GM12892 (cell line): ENCODE measurements around the gene WWC2.
"Not testable (repeated sequence)": the region's sequence is repeated elsewhere in the genome, so short reads cannot be mapped to it uniquely, and the experiment has no call there.

Experiments used
- DNase-seq: peaks from one replicate; pipeline ENCODE4 v3.0.0; 2011; ENCODE audit not compliant: insufficient read length
- FAIRE-seq: peaks from 2 replicates; lab custom pipeline; 2011; peaks lifted over from hg19 to GRCh38; lab: Jason Lieb, UNC
- POLR2A ChIP-seq: IDR thresholded peaks from 2 replicates; pipeline ENCODE4 v1.6.1; 2011; ENCODE audit warnings: low read depth, low read length, control low read depth
- POLR2AphosphoS5 ChIP-seq: IDR thresholded peaks from 2 replicates; pipeline ENCODE4 v1.6.1; 2011; ENCODE audit warnings: low read depth, low read length, control low read depth
- TAF1 ChIP-seq: IDR thresholded peaks from 2 replicates; pipeline ENCODE4 v1.6.1; 2011; ENCODE audit warnings: low read depth, mild to moderate bottlenecking, control low read depth, low read length, borderline replicate concordance

Gene WWC2

DNA sequence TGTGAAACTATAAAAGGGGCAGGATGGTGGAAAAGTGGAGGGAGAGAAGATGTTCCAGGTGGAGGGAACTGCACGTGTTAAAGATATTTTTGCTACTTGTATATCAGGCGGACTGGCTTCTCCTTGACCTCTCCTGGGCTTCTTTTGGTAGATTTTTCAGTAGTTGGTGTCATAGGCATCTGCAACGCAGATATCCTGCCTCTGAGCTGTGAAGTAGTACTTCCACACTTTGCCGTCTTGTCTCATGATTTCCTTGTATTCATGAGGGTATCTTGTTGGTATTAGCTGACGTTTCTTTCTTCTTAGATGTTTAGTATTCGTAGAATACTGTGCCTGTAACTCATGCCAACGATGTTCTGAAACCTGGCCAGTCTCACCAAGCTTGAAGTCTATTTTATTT lies 81.0 kb downstream of the WWC2 start:
- DNase-seq (no peak), FAIRE-seq (no peak)
- no peak for TF ChIP-seq POLR2AphosphoS5
- TF ChIP-seq POLR2A, result no peak
- TF ChIP-seq TAF1, result no peak

DNA sequence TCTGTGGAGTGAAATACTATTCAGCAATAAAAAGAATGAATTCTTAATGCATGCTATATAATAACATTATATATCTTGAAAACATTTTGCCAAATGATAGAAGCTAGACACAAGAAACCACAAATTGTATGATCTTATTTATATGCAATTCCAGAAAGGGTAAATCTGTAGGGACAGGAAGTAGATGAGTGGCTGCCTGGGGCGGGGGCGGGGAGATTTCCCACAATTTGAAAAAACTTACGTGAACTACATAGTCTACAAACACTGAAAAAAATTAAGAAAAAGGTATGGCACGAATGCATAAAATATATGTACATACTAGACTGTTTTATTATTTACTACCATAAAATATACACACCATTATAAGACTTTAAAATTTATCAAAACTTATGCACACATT lies 81.6 kb downstream of the WWC2 start:
- no peak for FAIRE-seq
- no peak for TF ChIP-seq POLR2AphosphoS5
- TF ChIP-seq TAF1, result no peak
- TF ChIP-seq POLR2A, result no peak
- DNase-seq, result no peak

DNA sequence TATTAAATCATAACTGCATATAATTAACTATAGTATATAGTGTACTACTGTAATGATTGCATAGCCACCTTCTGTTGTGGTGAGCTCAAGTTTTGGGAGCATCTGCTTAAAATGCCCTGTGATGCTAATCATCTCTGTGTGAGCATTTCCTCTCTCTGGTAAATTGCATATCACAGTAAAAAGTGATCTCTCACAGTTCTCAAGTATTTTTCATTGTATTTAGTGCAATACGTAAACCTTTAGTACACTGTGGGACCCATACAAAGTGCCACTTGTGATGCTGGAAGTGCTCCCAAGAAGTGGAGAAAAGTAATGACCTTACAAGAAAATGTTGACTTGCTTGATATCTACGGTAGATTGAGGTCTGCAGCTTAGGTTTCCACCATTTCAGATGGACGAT lies 82.0 kb downstream of the WWC2 start:
- no peak for FAIRE-seq
- DNase-seq, result no peak
- TF ChIP-seq TAF1 (no peak), POLR2A (no peak), POLR2AphosphoS5 (no peak)

DNA sequence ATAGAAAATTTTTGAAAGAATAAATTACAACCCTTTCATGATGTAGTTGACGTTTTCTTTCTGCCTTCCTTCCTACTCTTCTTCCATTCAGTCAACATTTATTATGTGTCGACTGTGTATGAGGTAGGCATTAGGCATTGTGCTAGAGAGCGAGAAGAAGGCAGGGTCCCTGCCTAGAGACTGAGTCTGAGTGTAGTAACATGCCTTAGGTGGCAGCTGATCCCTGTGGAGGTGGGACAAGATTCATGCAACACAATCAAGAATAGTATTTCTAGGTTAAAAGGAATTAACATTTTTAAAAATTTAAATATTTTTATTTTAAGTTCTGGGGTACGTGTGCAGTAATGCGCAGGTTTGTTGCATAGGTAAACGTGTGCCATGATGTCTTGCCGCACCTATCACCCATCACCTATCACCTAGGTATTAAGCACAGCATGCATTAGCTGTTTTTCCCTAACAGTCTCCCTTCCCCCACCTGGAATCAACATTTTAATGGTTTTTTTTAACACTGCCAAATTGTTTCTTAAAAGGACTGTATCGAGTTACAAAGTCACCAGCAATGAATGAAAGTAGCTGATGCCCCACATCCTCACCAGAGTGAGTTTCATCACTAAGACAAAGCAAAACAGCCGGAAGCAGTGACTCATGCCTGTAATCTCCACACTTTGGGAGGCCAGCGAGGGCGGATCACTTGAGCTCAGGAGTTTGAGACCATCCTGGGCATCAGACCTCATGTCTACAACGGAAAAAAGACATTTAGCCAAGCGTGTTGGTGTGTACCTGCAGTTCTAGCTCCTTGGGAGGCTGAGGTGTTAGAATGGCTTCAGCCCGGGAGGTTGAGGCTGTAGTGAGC lies 84.0 kb downstream of the WWC2 start:
- FAIRE-seq (no peak), DNase-seq (no peak)
- no peak for TF ChIP-seq TAF1
- TF ChIP-seq POLR2A, result no peak
- TF ChIP-seq POLR2AphosphoS5, result no peak

DNA sequence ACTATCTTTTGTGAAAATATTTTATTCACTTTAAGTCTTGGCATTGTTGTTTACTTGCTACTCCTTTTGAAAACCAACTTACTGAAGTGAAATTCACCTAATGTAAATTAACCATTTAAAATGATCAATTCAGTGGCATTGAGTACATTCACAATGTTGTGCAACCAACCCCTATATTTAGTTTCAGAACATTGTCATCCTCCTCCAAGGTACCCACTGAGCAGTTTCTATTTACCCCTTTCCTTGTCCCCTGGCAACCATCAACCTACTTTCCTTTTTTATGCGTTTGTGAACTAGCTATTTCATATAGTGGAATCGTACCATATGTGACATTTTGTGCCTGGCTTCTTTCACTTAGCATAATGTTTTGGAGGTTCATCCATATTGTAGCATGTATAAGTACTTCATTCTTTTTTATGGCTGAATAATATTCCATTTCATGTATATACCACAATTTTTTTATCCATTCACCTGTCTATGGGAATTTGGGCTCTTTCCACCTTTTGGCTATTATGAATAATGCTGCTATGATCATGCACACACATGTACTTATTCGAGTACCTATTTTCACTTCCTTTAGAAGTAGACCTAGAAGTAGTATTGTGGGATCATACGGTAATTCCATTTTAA lies 85.0 kb downstream of the WWC2 start:
- FAIRE-seq (no peak), DNase-seq (no peak)
- TF ChIP-seq POLR2AphosphoS5 (no peak), TAF1 (no peak), POLR2A (no peak)

DNA sequence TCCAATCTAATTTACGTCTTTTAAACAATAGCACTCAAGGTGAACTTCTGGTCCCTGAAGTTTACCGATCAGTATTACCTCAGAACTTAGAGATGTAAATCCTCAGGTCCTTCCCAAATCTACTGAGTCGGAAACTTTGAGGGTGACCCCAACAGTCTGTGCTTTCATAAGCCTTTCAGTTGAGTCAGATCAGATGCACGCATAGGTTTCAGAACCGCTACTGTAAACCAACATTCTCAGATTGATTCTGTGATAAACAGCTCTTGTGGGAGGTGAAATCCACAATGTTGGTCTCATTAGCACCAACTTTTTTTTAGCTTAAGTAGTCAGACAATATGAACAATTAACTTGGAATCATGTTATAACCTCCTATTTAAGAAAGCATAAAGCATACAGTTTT lies 86.0 kb downstream of the WWC2 start:
- TF ChIP-seq POLR2A (no peak), TAF1 (no peak), POLR2AphosphoS5 (no peak)
- FAIRE-seq (no peak), DNase-seq (no peak)

DNA sequence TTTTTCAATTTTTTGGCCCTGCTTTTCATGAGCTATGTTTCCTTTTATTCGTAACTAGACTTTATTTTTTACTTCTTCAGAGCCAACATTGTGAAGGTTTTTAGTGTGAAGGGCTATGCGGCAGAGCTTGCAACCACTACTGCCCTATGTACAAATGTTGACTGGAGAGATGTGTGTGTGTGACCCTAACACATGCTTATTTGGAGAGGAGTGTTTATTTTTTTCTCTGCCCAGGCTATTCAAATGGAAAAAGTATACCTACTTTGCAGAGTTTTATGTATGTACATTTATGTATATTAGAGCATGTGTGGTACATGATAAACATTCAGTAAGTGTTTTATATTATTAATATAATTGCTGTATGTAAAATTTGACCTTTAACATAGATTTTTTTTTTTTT lies 86.5 kb downstream of the WWC2 start:
- FAIRE-seq (no peak), DNase-seq (no peak)
- no peak for TF ChIP-seq POLR2A

DNA sequence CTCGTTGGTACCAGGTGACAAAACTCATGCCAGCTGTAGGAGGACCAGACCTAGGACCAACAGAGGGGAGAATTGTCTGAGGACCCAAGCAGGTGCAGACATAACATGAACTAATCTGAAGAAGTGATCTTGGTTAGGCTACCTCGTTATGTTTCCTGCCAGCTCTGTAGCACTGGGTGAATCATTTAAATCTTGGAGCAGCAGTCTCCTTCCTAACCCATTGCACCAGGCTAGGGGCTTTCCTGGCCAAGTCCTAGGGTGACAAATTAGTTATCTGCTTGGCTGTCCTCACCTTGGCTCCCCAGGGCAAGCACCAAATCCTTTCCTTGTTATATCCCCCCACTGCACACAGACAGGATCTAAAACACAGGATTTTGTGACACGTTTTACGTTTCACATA lies 87.8 kb downstream of the WWC2 start:
- no peak for FAIRE-seq
- no peak for DNase-seq
- TF ChIP-seq POLR2AphosphoS5, result no peak
- TF ChIP-seq TAF1, result no peak
- TF ChIP-seq POLR2A, result no peak

DNA sequence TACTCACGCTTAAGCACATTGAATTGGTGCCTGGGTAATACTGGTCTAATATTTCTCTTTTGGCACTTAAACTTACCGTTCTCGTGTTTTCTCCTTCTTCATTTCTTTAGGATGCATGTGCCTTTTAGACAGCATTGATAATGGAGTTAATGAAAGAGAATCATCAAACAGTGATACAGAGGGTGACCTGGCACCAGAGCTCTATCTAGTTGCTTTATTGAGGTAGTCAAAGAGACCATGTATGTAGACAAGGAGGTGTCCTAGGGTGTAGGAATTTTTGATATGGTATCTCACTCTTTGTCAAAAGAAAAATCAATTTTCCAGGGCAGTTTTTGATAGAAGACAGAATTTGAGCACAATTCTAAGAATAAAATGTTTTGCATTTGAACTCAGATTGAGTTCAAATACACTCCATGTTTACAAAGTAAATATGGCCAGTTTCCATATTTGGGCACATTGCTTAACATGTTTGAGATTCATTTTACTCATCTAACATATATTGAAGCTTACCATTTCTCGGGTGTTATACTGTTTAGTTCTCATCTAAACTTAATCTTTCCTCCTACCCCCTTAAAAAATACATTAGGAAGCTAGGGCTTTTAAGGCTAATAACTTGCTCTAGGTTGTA lies 92.0 kb downstream of the WWC2 start:
- TF ChIP-seq POLR2A, result no peak
- no peak for TF ChIP-seq TAF1
- no peak for TF ChIP-seq POLR2AphosphoS5
- FAIRE-seq, result no peak
- DNase-seq, result no peak

DNA sequence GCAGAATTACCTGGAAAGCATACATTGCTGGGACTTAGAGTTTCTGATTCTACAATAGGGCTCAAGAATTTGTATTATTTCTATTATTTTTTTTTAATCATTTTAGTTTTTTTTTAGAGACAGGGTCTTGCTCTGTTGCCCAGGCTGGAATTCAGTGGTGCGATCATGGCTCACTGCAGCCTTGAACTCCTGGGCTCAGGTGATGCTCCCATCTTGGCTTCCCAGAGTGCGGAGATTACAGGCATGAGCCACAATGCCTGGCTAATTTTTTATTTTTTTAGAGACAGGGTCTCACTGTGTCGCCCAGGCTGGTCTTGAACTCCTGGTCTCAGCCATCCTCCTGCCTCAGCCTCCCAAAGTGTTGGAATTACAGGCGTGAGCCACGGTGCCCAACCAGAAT lies 92.6 kb downstream of the WWC2 start:
- DNase-seq, result no peak
- FAIRE-seq, result no peak
- no peak for TF ChIP-seq POLR2AphosphoS5
- TF ChIP-seq TAF1, result no peak
- no peak for TF ChIP-seq POLR2A

DNA sequence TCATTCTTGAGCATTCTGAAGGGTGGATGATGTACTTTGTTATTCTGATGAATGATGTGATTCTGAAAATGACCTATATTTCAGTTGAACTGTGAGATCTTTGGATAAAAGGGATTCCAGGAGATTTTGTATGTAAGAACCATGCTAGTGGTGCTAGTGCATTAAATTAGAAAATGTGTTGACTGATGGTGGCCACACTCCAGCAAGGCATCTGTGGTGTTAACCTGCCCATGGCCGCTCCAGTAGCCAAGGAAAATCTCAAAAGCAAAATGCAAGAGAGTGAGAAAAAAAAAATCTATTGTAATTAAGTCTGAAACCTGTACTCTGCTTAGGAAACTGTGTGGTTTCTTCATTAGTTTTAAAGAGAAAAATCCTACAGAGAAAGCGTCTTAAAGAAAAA lies 93.5 kb downstream of the WWC2 start:
- FAIRE-seq (no peak), DNase-seq (no peak)
- TF ChIP-seq TAF1 (no peak), POLR2AphosphoS5 (no peak), POLR2A (no peak)

DNA sequence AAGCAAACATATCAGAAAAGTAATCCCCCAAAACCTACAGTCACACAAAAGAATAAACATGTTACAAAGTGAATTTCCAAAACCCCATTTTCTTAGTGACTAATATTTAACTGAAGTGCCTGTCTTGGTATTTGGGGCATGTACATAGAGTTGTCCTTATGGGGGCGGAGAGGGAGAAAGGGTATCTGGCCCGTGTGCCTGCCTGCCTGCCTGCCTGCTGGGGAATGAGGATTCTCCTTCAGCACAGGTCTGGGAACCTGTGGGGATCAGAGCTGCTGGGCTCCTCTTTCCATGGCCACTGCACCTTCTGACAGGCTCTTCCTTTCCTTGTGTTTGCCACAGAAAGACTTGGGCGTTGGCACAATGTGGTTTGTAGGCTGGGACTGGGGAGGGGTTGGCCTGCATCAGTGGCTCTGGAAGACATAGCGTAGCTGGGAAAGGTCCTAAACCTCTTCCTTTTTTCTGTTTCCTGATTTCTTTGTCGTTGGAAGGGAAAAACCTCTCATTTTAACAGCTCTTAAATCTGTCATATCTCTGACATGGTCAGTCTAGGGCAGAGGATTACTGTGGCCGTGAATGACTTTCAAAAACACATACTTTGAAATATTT lies 94.8 kb downstream of the WWC2 start:
- not testable (repeated sequence) for DNase-seq, FAIRE-seq
